K562 (cell line): ENCODE results near the gene APBB2. TPM values are rescaled to one million over a fixed set of nuclear protein-coding genes. Genes with fewer than 3 reads are reported as not detected.

Experiments
- ATAC-seq: fragments of 200-7000 bp; cut with Tn5 transposase; 3 replicates; pipeline ENCODE4 v1.9.1; 2020; ENCODE audit warnings: moderate library complexity
- BruUV-seq: library from RNA; stranded (reverse); fragments of 400-500 nt; replicated peaks from 2 replicates; lab custom pipeline; 2021; lab: Mats Ljungman, UMichigan
- CTCF ChIA-PET: fragments of 300-600 bp; formaldehyde crosslinking; extraction: SDS; loops from one replicate; lab custom pipeline; 2021; ENCODE audit warnings: low intra/inter-chr PET ratio; lab: Yijun Ruan, JAX
- POLR2A ChIA-PET: fragments of 300-600, 350-650 bp; sonication (Branson Sonifier 250); formaldehyde crosslinking; extraction: SDS; loops from one replicate; lab custom pipeline; 2021; ENCODE audit warnings: antibody characterized with exemption, inconsistent platforms; lab: Yijun Ruan, JAX
- DNase-seq, 4 experiments: peaks; one replicate each; pipeline versions ENCODE4 v3.0.0 to v3.0.0-alpha.2; 2011 to 2018; ENCODE audit warnings: low spot score in 3 of 4, mixed read lengths in 3 of 4; ENCODE audit errors: extremely low read depth in 1 of 4
- FAIRE-seq: peaks from 2 replicates; lab custom pipeline; 2011; peaks lifted over from hg19 to GRCh38; lab: Jason Lieb, UNC
- H2AFZ ChIP-seq: 2 replicates; pipeline ENCODE4 v1.6.0; 2011; ENCODE audit warnings: low read depth, low read length, control low read depth, inconsistent platforms
- H3K27ac ChIP-seq: fragments of 200-600 bp; 3 replicates; pipeline ENCODE4 v1.8.0; 2011; ENCODE audit warnings: low read depth, mild to moderate bottlenecking, control low read depth, inconsistent platforms, low read length, moderate library complexity, mixed read lengths; ENCODE audit errors: extremely low read depth
- H3K27me3 ChIP-seq, 2 experiments: fragments of 300-600 bp in 1 of 2; 2 replicates in 1 of 2; 3 replicates in 1 of 2; pipeline versions ENCODE4 v1.6.0 to v1.8.0; 2011; ENCODE audit warnings: inconsistent platforms in 2 of 2, low read length in 2 of 2, mild to moderate bottlenecking in 1 of 2, mixed read lengths in 1 of 2, moderate library complexity in 1 of 2; ENCODE audit not compliant: control insufficient read depth in 2 of 2, insufficient read depth in 2 of 2
- H3K36me3 ChIP-seq: fragments of 300-600 bp; 3 replicates; pipeline ENCODE4 v1.8.0; 2011; ENCODE audit warnings: mild to moderate bottlenecking, low read length, inconsistent platforms; ENCODE audit not compliant: control insufficient read depth, insufficient read depth
- H3K4me1 ChIP-seq, 2 experiments: fragments of 200-600 bp in 1 of 2; replicated peaks in 1 of 2; 2 replicates in 1 of 2; 3 replicates in 1 of 2; pipeline versions ENCODE4 v1.5.1 to v1.8.0; 2011; ENCODE audit warnings: inconsistent platforms in 2 of 2, low read length in 2 of 2, mild to moderate bottlenecking in 1 of 2, mixed read lengths in 1 of 2, moderate library complexity in 1 of 2; ENCODE audit not compliant: control insufficient read depth in 2 of 2, insufficient read depth in 2 of 2
- H3K4me2 ChIP-seq: 2 replicates; pipeline ENCODE4 v1.6.1; 2011; ENCODE audit warnings: low read length, control low read depth, inconsistent platforms, mixed read lengths; ENCODE audit not compliant: insufficient read depth
- H3K4me3 ChIP-seq: fragments of 200-600 bp; sonication (generic), shearing (Covaris generic); 2 replicates; pipeline ENCODE4 v1.5.1; 2016; ENCODE audit warnings: control low read depth, inconsistent platforms
- H3K79me2 ChIP-seq: fragments of 200-600 bp; 3 replicates; pipeline ENCODE4 v1.8.0; 2011; ENCODE audit warnings: low read length, inconsistent platforms; ENCODE audit not compliant: control insufficient read depth, insufficient read depth
- H3K9ac ChIP-seq, 2 experiments: 2 replicates each; pipeline versions ENCODE4 v1.6.0 to v1.6.1; 2011; ENCODE audit warnings: low read depth in 2 of 2, low read length in 2 of 2, control low read depth in 1 of 2, inconsistent platforms in 1 of 2, mild to moderate bottlenecking in 1 of 2, mixed read lengths in 1 of 2; ENCODE audit not compliant: insufficient read depth in 1 of 2
- H3K9me1 ChIP-seq: one replicate; pipeline ENCODE4 v1.6.0; 2011; ENCODE audit warnings: inconsistent platforms, mild to moderate bottlenecking, low read length, moderate library complexity; ENCODE audit not compliant: control insufficient read depth, insufficient read depth
- H3K9me3 ChIP-seq: replicated peaks from 2 replicates; pipeline ENCODE4 v1.5.1; 2011; ENCODE audit warnings: low read depth, low read length, inconsistent platforms; ENCODE audit not compliant: control insufficient read depth, insufficient read depth
- H4K20me1 ChIP-seq: replicated peaks from 2 replicates; pipeline ENCODE4 v1.6.1; 2011; ENCODE audit warnings: low read length, inconsistent platforms, mixed read lengths; ENCODE audit not compliant: control insufficient read depth, insufficient read depth
- CSDE1 ChIP-seq, 2 experiments: fragments of 450-650 bp; IDR thresholded peaks; 2 replicates each; pipeline ENCODE4 v1.6.1; 2016; ENCODE audit warnings: mild to moderate bottlenecking in 1 of 2
- DIDO1 ChIP-seq: fragments of 450-650 bp; IDR thresholded peaks from 2 replicates; pipeline ENCODE4 v1.6.1; 2016; ENCODE audit warnings: low read depth, missing biosample characterization, missing genetic modification characterization
- E2F8 ChIP-seq: fragments of 450-650 bp; IDR thresholded peaks from 2 replicates; pipeline ENCODE4 v1.7.1; 2018; ENCODE audit warnings: mild to moderate bottlenecking, low read depth; ENCODE audit not compliant: partially characterized antibody
- RBM39 ChIP-seq: fragments of 200-400 bp; formaldehyde crosslinking; optimal IDR thresholded peaks from 2 replicates; pipeline ENCODE3; 2018; ENCODE audit warnings: low read depth, low read length
- ZNF445 ChIP-seq: fragments of 250-450 bp; sonication (Bioruptor Pico); IDR thresholded peaks from 2 replicates; pipeline ENCODE4 v1.4.0; 2020; ENCODE audit warnings: low read depth, mild to moderate bottlenecking, moderate library complexity
- WGBS: fragments of 100-300 bp; shearing (Covaris generic); methylation state at CpG from one replicate; pipeline ENCODE4 v1.1.6; 2016; ENCODE audit warnings: low coverage, mixed read lengths; ENCODE audit not compliant: insufficient coverage; ENCODE audit errors: missing lambda C conversion rate; 5-methylcytosine and 5-hydroxymethylcytosine counted together
- in situ Hi-C: fragments of 300-500 bp; cut with MboI; formaldehyde crosslinking; loops from 4 replicates; pipeline ENCODE4 v1.15.0; 2018; ENCODE audit warnings: inconsistent platforms, mixed read lengths
- intact Hi-C: fragments of 100-400 bp; cut with micrococcal nuclease; formaldehyde crosslinking; loops from 2 replicates; pipeline ENCODE4 v1.14.2; 2022
- polyA plus RNA-seq, 8 experiments: library from polyadenylated mRNA; depleted of rRNA in 4 of 8; stranded (reverse) in 5 of 8; unstranded in 3 of 8; fragments of >200 nt; fragmentation: Nextera tagmentation in 2 of 8; fragmentation: Illumina TruSeq in 1 of 8; extraction: Ambion mirVana in 2 of 8; extraction: Trizol in 1 of 8; gene quantifications; 2 replicates each; pipeline versions ENCODE4 v1.2.1 to v1.2.3, GENCODE V29; 2011 to 2014; ENCODE audit warnings: inconsistent platforms in 1 of 8, missing spikeins in 1 of 8
- total RNA-seq, 7 experiments: library from RNA; depleted of rRNA in 6 of 7; stranded (reverse); fragments of >200 nt in 6 of 7; fragmentation: Illumina TruSeq in 2 of 7; extraction: Trizol in 2 of 7; gene quantifications; 2 replicates each; pipeline versions ENCODE4 v1.2.1 to v1.2.3, GENCODE V29; 2011 to 2021; ENCODE audit warnings: low replicate concordance in 1 of 7

APBB2 gene
- total and polyA plus RNA-seq, 9 of the 15 experiments (the other 6 are each of a cell fraction or from before 2014, with no cell fraction given): 0.08 to 2.1 (median 1.4) TPM

- TF ChIP-seq E2F8 (no peak), CSDE1 (IDR thresholded peaks at IDR 0.05) (no peak), DIDO1 (no peak), ZNF445 (CRISPR knock-in tag) (no peak), RBM39 (no peak)
- intact Hi-C loops: no loop called here
- BruUV-seq: no TSS peak
- FAIRE-seq: no peak
- in situ Hi-C loops: no loop called here
- no peaks in the 10 kb centered on the region; a peak in 1 of 5 replicates for H3K4me1 ChIP-seq
- ChIA-PET POLR2A (no interaction called here), CTCF (no interaction called here)
- H3K27me3 ChIP-seq: peaks cover 0 to 8% of the 10 kb centered on the region in 2 experiments; a peak in 2 of 5 replicates
- H3K9me3 ChIP-seq: no peaks in the 10 kb centered on the region
- no peak overlapping the region for H3K4me3 ChIP-seq
- H3K36me3 ChIP-seq: no peaks in the 10 kb centered on the region
- WGBS: 16% methylated on average over 9 of the region's 11 CpGs
- no peak overlapping the region for H2AFZ ChIP-seq
- no peak for DNase-seq
- H3K9me1 ChIP-seq: no peaks in the 10 kb centered on the region
- no peak overlapping the region for H3K27ac ChIP-seq
- no peak overlapping the region for H3K9ac ChIP-seq
- no peaks in the 10 kb centered on the region for H3K79me2 ChIP-seq
- H3K4me2 ChIP-seq: no peak overlapping the region
- ATAC-seq: no peak
- no peaks in the 10 kb centered on the region for H4K20me1 ChIP-seq
These were observed 43.6 kb upstream of the APBB2 start for GRCh38 chr4:41257906-41258305.
